GM18517 (cell line): ENCODE measurements around the gene DUSP12.
"Not testable (repeated sequence)": the region's sequence is repeated elsewhere in the genome, so short reads cannot be mapped to it uniquely, and the experiment has no call there.

Experiments
- ATAC-seq: cut with Tn5 transposase; IDR thresholded peaks from one replicate; pipeline ENCODE4 v1.9.1; 2021; ENCODE audit warnings: mild to moderate bottlenecking, moderate library complexity; ENCODE audit not compliant: unreplicated experiment

The DUSP12 gene

DNA sequence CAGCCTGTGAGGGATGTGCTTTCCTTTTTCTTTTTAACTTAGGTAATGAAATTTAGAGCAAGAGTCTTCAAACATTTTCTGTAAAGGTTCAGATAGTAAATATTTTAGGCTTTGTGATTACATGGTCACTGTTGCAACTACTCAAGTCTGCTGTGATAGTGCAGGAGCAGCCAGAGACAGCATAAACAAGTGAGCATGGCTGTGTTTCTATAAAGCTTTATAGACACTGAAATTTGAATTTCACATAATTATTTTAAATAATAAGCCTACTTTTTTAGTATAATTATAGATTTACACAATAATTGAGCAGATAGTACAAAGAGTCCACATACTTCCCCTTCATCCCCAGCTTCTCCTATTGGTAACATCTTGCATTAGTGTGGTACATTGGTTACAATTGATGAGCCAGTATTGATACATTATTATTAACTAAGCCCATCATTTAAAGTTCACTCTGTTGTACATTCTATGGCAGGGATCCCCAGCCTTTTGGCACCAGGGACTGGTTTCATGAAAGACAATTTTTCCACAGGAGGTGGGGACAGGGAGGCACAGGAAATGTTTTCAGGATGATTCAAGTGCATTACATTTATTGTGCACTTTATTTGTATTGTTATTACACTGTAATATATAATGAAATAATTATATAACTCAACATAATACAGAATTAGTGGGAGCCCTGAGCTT, 19.5 kb downstream of the DUSP12 start:
- ATAC-seq = no peak

DNA sequence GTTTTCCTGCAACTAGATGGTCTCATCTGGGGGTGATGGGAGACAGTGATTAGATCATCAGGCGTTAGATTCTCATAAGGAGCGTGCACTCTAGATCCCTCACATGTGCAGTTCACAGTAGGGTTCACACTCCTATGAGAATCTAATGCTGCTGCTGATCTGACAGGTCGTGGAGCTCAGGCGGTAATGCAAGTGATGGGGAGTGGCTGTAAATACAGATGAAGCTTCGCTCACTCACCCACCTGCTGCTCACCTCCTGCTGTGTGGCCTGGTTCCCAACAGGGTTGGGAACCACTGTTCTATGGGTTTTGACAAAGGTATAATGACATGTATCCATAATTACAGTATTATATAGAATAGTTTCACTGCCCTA, 20.1 kb downstream of the DUSP12 start:
- ATAC-seq = not testable (repeated sequence)

DNA sequence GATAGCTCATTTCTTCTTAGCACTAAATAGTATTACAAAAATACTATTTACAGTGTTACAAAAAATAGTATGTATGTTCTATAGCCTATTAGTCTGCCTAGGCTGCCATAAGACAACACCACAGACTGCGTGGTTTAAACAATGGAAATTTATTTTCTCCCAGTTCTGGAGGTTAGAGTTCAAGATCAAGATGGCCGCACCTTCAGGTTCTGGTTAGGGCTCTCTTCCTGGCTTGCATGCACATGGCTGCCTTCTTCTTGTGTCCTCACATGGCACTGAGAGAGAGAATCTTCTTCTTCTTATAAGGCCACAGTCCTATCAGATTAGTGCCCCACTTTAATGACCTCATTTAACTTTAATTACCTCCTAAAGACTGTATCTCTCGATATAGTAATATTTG, 20.7 kb downstream of the DUSP12 start:
- no peak for ATAC-seq

DNA sequence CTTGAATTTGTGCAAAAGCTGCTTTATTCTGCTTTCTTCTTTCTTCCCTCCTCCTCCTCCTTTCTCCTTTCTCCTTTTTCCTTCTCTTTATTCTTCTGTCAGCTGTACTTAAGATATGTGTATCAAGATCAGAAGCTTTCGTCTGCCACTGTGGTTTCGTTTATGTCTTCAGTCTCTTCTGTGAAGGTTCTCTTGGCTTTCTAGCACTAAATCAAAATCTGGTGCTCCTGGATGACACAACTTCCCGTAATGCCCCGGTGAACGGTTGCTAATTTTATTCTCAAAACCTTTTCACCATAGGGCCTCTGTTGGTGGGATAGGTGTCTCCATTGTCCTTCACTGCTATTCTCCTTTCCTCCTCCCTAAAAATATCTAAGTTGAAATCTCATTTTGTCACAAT, 21.6 kb downstream of the DUSP12 start:
- ATAC-seq = no peak

GRCh38 chr1:161771973-161772372, 22.4 kb downstream of the DUSP12 start:
- no peak for ATAC-seq

DNA sequence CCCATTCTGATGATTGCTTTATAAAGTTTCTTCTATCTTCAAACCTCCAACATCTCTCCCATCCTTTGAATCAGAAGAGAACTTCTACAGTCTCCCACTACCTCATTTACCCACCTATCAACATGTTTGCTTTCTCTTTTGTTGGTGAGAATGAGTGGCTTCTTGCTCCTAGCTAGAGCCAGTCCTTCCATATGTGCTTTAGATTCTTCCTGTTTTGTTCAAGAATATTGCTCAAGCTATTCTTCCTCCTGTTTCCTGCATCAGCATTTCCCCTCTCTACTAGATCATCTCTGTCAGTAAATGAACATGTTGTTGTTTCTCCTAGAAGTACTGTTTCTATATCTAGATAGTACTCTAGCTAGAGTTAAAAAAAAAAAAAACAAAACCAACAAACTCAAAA, 22.8 kb downstream of the DUSP12 start:
- no peak for ATAC-seq

- ATAC-seq = no peak
These were observed 24.2 kb downstream of the DUSP12 start for GRCh38 chr1:161773791-161774190.

DNA sequence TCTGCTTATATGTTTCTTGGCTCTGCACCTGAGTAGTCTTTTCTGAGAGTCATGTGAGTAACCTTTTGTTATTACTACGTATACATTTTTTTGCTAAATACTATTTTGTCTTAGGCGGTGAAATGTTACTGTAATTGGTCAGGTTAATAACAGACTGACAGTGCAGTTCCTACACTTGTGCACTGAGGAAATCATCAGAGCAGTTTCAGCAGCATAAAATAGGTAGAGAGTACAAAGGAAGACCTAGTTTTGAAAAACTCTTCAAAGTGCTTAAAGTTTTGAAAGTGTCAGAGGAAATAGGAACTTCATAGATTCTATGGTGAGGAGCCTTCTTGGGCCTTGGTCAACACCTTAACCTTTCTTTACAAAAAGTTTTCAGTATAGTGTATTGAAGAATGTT, 27.7 kb downstream of the DUSP12 start:
- ATAC-seq = no peak

DNA sequence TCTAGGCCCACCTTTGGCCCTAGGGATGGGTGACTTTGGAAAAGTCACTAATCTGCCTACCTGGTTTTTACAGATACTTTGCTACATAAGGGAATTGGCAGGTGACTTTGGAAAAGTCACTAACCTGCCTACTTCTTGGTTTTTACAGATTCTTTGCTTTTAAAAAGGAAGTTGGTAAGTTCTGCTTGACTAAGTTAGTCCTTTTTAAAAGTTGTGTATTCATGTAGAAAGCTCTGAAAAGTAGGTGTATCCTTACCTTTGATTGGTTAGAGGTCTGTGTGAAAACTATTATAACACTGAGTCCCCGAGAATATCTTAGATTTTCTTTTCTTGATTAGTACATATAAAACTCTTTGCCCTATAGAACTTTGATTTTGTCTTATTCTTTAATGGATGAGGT, 28.9 kb downstream of the DUSP12 start:
- no peak for ATAC-seq

- no peak for ATAC-seq
These were observed 29.8 kb downstream of the DUSP12 start for GRCh38 chr1:161779393-161779792.

DNA sequence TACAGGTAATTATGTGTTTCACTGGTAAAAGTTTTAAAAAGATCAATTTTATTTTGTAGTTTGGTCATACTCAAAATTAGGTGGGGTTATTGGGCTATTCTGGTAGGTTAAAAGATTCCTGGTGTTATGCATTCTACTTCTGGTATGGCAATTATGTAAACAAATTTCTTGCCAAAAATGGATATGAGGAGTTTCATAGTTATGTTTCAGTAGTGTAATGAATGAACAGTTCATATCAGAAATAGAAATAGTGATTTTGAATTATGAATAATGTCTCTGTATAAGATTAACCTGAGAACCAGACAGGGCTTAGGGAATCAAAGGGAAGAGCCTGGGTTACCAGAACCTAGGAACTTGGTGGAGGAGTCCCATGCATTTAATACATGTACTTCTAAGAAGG, 32.4 kb downstream of the DUSP12 start:
- peak; percentile 71 for ATAC-seq

DNA sequence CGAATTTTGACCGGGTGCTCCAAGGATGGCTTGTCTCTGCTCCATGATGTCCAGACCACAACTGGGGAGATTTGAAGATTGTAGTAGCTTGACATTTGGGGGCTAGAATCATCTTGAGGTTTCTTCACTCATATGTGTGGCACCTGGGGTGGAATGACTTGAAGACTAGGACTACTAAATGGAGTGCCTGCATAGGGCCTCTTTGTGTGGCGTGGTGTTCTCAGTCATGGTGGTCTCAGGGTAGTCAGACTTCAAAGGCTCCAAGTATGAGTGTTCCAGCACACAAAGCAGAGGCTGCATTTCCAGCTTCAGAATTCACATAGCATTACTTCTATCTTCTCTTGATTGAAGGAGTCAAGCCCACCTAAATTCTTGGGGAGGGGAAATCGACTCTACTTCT, 33.3 kb downstream of the DUSP12 start:
- no peak for ATAC-seq

DNA sequence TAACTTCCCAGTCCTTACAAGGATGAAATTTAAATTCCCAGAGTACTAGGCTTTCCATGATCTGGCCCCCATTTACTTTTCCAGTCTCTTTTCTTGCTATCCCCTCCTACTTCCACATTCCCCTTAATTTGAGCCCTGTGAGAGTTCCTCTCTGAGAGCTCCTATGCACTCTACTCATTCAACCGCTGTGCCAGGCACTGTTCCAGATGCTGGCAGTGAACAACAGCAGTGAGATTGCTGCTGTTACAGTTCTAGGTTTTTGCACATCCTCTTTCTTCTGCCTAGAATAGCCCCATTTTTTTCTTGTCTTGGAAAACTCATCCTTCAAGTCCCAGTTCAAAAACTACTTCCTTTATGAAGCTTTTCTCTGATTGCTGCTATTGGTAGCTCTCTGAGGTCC, 35.4 kb downstream of the DUSP12 start:
- ATAC-seq = no peak

GRCh38 chr1:161787355-161787754, 37.8 kb downstream of the DUSP12 start:
- ATAC-seq = no peak

DNA sequence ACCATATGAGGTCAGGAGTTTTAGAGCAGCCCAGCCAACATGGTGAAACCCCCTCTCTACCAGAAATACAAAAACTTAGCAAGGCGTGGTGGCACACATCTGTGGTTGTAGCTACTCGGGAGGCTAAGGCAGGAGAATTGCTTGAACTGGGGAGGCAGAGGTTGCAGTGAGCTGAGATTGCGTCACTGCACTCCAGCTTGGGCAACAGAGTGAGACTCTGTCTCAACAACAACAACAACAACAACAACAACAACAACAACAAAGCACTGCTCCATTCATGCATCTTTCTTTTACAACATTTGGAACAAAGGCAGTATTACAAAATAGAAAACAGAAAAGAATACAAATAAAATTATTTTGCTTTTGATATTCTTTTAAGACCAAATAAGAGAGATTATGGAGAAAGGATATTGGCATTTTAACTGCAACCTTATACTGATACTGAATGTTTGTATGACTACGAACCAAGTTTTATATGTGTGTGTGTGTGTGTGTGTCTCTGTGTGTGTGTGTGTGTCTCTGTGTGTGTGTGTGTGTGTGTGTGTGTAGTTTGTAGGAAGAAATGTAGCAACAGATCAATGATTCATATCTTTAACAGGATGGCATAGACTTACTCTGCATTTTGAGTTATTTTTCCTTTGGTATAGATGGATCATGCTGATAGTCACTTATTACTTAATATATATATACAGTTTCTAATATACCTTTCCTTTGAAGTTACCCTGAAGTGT, 41.2 kb downstream of the DUSP12 start:
- no peak for ATAC-seq

DNA sequence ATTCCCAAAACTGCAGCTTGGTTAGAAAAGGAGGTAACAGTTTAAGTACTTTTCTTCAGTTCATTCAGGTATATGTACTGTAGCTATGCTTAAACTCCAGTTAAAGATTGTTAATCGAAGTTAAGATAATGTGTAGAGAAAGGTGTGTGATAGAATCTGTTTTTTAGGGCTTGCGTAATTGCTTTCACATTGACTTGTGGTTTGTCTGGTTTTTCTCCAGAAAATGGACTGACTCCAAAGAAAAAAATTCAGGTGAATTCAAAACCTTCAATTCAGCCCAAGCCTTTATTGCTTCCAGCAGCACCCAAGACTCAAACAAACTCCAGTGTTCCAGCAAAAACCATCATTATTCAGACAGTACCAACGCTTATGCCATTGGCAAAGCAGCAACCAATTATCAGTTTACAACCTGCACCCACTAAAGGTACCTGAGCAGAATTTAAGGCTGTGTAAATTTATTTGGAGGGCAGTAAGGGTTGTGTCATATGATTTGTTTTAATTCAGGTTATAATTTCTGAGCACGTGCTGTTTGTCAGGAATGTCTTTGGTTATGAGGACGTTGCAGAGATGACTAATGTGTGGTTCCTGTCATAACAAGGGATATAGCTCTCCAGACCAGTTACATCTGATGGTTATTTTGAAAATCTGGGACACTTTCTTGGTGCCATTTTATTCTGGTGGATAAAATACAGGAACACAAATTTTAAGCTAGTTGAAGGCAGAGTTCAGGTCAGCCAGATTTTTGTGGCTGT, 42.5 kb downstream of the DUSP12 start:
- ATAC-seq = no peak

- no peak for ATAC-seq
These were observed 43.2 kb downstream of the DUSP12 start for GRCh38 chr1:161792740-161793139.

DNA sequence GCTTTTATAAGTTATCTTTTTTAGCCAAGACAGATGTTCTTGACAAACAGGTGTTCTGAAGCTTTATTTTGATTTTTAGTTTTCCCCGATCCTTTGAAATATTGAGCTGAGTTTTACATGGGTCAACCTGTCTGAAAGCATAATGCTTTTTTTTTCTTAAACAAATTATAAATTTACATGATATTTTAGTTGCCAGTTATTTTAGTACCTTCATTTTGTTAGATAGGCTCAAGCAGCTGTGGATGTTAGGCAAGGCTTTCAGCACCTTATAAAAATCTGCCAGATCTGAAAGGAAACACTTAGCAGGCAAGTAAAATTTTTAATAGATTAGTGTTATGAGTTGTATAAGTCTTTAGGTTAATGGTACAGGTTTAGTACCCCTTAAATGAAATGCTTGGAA, 50.2 kb downstream of the DUSP12 start:
- ATAC-seq = no peak

DNA sequence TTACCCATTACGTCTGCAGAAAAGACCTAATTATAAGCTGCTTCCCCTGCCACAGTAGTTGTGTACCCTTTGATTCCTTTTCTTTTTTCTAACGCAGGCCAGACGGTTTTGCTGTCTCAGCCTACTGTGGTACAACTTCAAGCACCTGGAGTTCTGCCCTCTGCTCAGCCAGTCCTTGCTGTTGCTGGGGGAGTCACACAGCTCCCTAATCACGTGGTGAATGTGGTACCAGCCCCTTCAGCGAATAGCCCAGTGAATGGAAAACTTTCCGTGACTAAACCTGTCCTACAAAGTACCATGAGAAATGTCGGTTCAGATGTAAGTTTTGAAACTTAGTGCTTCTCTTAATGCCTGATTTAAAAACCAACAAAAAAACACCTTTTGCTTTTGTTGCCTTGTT, 52.4 kb downstream of the DUSP12 start:
- ATAC-seq = no peak

- ATAC-seq = no peak
These were observed 53.6 kb downstream of the DUSP12 start for GRCh38 chr1:161803181-161803580.

DNA sequence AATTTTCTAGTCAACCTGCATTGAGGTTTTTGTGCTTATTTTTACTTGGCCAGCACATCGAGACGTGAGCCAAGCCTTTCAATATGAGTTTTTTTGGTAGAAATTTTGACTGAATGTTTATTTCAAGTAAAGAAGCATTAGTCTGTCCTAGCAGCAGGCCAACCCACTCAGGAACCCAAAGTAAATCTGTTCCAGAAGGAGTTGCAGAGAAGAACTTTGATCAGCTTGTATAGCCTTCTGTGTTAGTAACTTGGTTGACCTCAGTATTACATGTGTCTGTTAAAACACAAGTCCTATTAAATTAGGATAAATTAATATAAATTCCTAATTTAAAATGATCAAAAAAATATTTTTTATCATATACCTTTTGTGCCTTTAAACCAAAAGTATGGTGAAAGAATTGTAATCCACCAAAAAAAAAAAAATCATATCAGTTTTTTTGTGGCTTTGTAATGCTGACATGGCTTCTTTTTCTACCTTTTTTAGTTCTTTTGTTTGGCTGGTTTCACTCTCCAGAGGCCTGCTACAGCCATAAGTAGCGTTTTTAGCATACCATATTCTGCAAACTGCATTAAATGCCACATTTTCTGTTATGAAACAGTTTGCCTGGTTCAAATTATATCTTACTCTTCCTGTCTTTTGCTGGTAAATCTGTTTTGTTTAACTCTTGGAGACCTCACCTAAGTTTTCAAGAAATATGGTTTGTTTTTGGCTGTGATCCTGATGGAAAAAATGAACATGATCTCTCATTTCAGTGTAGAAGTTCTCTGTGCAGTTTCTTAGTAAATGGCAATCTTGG, 56.0 kb downstream of the DUSP12 start:
- no peak for ATAC-seq
